Keratinocyte (primary cell): ENCODE results near the gene B3GLCT. TPM values are rescaled to one million over a fixed set of nuclear protein-coding genes. Genes with fewer than 3 reads are reported as not detected.

ENCODE experiments used
- DNase-seq: peaks from one replicate; pipeline ENCODE4 v3.0.0-alpha.2; 2011; ENCODE audit warnings: low read depth, missing footprints, low spot score
- FAIRE-seq: peaks from 2 replicates; lab custom pipeline; 2011; peaks lifted over from hg19 to GRCh38; lab: Jason Lieb, UNC
- H2AFZ ChIP-seq: 2 replicates; pipeline ENCODE4 v1.6.0; 2012; ENCODE audit warnings: low read length, control low read depth, inconsistent platforms; ENCODE audit not compliant: control insufficient read depth
- H3K27ac ChIP-seq: 2 replicates; pipeline ENCODE4 v1.5.1; 2011; ENCODE audit warnings: low read length; ENCODE audit not compliant: control insufficient read depth, insufficient read depth
- H3K27me3 ChIP-seq: 3 replicates; pipeline ENCODE4 v1.6.0; 2011; ENCODE audit warnings: low read length; ENCODE audit not compliant: control insufficient read depth, insufficient read depth; ENCODE audit errors: extremely low read depth
- H3K36me3 ChIP-seq, 2 experiments: 2 replicates in 1 of 2; 3 replicates in 1 of 2; pipeline ENCODE4 v1.5.1; 2011; ENCODE audit warnings: low read length in 2 of 2, mild to moderate bottlenecking in 1 of 2; ENCODE audit not compliant: control insufficient read depth in 2 of 2, insufficient read depth in 2 of 2; ENCODE audit errors: extremely low read depth in 1 of 2
- H3K4me1 ChIP-seq: 3 replicates; pipeline ENCODE4 v1.5.1; 2011; ENCODE audit warnings: low read length; ENCODE audit not compliant: control insufficient read depth, insufficient read depth; ENCODE audit errors: extremely low read depth
- H3K4me2 ChIP-seq: 3 replicates; pipeline ENCODE4 v1.6.0; 2011; ENCODE audit warnings: low read depth, low read length; ENCODE audit not compliant: control insufficient read depth, insufficient read depth; ENCODE audit errors: extremely low read depth
- H3K4me3 ChIP-seq, 3 experiments: fragments of 200-600 bp in 1 of 3; sonication (generic) in 1 of 3; 2 replicates in 2 of 3; 3 replicates in 1 of 3; pipeline ENCODE4 v1.5.1; 2011 to 2016; ENCODE audit warnings: low read length in 3 of 3, mild to moderate bottlenecking in 3 of 3, control low read depth in 2 of 3, inconsistent platforms in 1 of 3, low read depth in 1 of 3, mixed read lengths in 1 of 3, mixed run types in 1 of 3, moderate library complexity in 1 of 3; ENCODE audit not compliant: control insufficient read depth in 2 of 3, insufficient read depth in 2 of 3; ENCODE audit errors: extremely low read depth in 1 of 3
- H3K79me2 ChIP-seq: 2 replicates; pipeline ENCODE4 v1.6.0; 2012; ENCODE audit warnings: low read length; ENCODE audit not compliant: control insufficient read depth, insufficient read depth
- H3K9ac ChIP-seq: 3 replicates; pipeline ENCODE4 v1.6.0; 2011; ENCODE audit warnings: low read length; ENCODE audit not compliant: control insufficient read depth, insufficient read depth; ENCODE audit errors: extremely low read depth
- H3K9me1 ChIP-seq: 3 replicates; pipeline ENCODE4 v1.6.0; 2011; ENCODE audit warnings: low read length; ENCODE audit not compliant: control insufficient read depth, insufficient read depth; ENCODE audit errors: extremely low read depth
- H3K9me3 ChIP-seq: 2 replicates; pipeline ENCODE4 v1.5.1; 2012; ENCODE audit warnings: low read depth, low read length; ENCODE audit not compliant: control insufficient read depth
- H4K20me1 ChIP-seq: 3 replicates; pipeline ENCODE4 v1.6.0; 2011; ENCODE audit warnings: low read length; ENCODE audit not compliant: control insufficient read depth, insufficient read depth; ENCODE audit errors: extremely low read depth
- CTCF ChIP-seq, 3 experiments: IDR thresholded peaks in 1 of 3; conservative IDR thresholded peaks in 1 of 3; optimal IDR thresholded peaks in 1 of 3; 2 replicates in 2 of 3; 3 replicates in 1 of 3; pipeline versions ENCODE3 to v1.5.1; 2011; ENCODE audit warnings: low read length in 3 of 3, mild to moderate bottlenecking in 3 of 3, moderate library complexity in 2 of 3, control low read depth in 1 of 3, inconsistent platforms in 1 of 3; ENCODE audit not compliant: insufficient read depth in 2 of 3; ENCODE audit errors: extremely low read depth in 1 of 3
- EZH2 ChIP-seq: IDR thresholded peaks from one replicate; pipeline ENCODE4 v1.6.1; 2012; ENCODE audit warnings: inconsistent platforms, mild to moderate bottlenecking, low read length, moderate library complexity
- dilution Hi-C: fragments of 300-500 bp; cut with MboI; formaldehyde crosslinking; loops from one replicate; pipeline ENCODE4 v1.7.0; 2020; ENCODE audit warnings: low sequenced_read_pairs; ENCODE audit not compliant: extremely low pct_ligation_motif_present
- polyA plus RNA-seq, 5 experiments: library from polyadenylated mRNA; depleted of rRNA in 3 of 5; stranded (reverse) in 3 of 5; stranded (forward) in 1 of 5; unstranded in 1 of 5; fragments of >200 nt; gene quantifications; 1 replicate in 1 of 5; 2 replicates in 3 of 5; 3 replicates in 1 of 5; pipeline versions ENCODE4 v1.2.1 to v1.2.3, GENCODE V29; 2011 to 2012; ENCODE audit warnings: missing spikeins in 2 of 5, low read depth in 1 of 5, low replicate concordance in 1 of 5

Gene B3GLCT
- polyA plus RNA-seq, 1 donor (not counting 4 experiments of a cell fraction or from before 2014, with no cell fraction given), result 4.4 TPM

- Histone ChIP-seq H3K27ac (no peak overlapping the region), H3K9ac (no peak overlapping the region), H4K20me1 (no peaks in the 10 kb centered on the region), H3K9me3 (no peaks in the 10 kb centered on the region), H3K4me1 (peaks cover 11% of the 10 kb centered on the region), H3K4me3 (no peak overlapping the region), H3K36me3 (no peaks in the 10 kb centered on the region), H2AFZ (no peak overlapping the region), H3K4me2 (no peak overlapping the region), H3K27me3 (no peaks in the 10 kb centered on the region), H3K9me1 (no peaks in the 10 kb centered on the region), H3K79me2 (peaks cover under 1% of the 10 kb centered on the region)
- dilution Hi-C loops, result no loop called here
- DNase-seq, result no peak
- FAIRE-seq, result no peak
- TF ChIP-seq EZH2 (no peak), CTCF (optimal IDR thresholded peaks at IDR 0.05 in 1 of 3, IDR thresholded peaks at IDR 0.05 in 1 of 3, conservative IDR thresholded peaks at IDR 0.05 in 1 of 3; ENCODE audit: extremely low read depth in 1 of 3, insufficient read depth in 2 of 3, low read length in 3 of 3) (no peak)
These were observed 33.2 kb upstream of the B3GLCT start for GRCh38 chr13:31166591-31166990.

GRCh38 chr13:31167490-31167889 is 32.3 kb upstream of the B3GLCT start:
- no peak for FAIRE-seq
- Histone ChIP-seq H3K4me1 (peaks cover 17% of the 10 kb centered on the region), H3K79me2 (no peaks in the 10 kb centered on the region)

More at GRCh38 chr13:31167490-31167889, 32.3 kb upstream of the B3GLCT start:
- Histone ChIP-seq H3K36me3 (no peaks in the 10 kb centered on the region), H3K27ac (no peak overlapping the region), H4K20me1 (no peaks in the 10 kb centered on the region), H3K4me2 (no peak overlapping the region), H3K9me1 (no peaks in the 10 kb centered on the region), H3K9me3 (no peaks in the 10 kb centered on the region), H3K4me3 (no peak overlapping the region), H2AFZ (no peak overlapping the region), H3K9ac (no peak overlapping the region), H3K27me3 (no peaks in the 10 kb centered on the region)
- DNase-seq, result no peak
- dilution Hi-C loops, result no loop called here
- TF ChIP-seq CTCF (optimal IDR thresholded peaks at IDR 0.05 in 1 of 3, IDR thresholded peaks at IDR 0.05 in 1 of 3, conservative IDR thresholded peaks at IDR 0.05 in 1 of 3; ENCODE audit: extremely low read depth in 1 of 3, insufficient read depth in 2 of 3, low read length in 3 of 3) (no peak), EZH2 (no peak)
